Measurements from ENCODE around the gene HCN3. TPM values are rescaled to one million over a fixed set of nuclear protein-coding genes. Genes with fewer than 3 reads are reported as not detected.
"Not testable (repeated sequence)": the region's sequence is repeated elsewhere in the genome, so short reads cannot be mapped to it uniquely, and the experiment has no call there.

HCN3 gene
- total and polyA plus RNA-seq, 2 donors (not counting 1 experiment from before 2014, with no cell fraction given): 6.2 to 9.2 TPM

DNA sequence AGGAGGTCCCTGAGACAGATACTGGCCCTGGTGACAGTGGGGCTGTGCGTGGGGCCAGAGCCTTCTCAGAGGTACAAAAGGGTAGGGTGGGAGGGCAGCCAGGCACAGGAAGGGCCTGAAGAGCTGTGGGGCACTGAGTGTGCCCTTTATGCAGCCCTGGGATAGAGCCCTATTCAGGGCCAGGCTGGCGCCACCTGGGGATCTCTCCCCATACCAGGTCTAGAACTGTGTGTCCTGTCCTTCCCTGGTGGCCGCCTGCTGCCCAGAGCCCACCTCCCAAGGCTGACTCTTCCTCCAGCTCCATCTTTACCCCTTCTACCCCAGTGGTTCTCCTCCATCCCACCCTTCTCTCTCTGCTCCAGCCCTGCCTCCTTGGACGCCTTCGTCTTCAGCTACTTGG is 43.8 kb upstream of the HCN3 start:
- H3K27me3 ChIP-seq (replicated peaks in 1 of 4; ENCODE audit: control extremely low read depth in 1 of 4, control insufficient read depth in 3 of 4, insufficient read depth in 4 of 4, low read length in 3 of 4); H2AFZ ChIP-seq (ENCODE audit: insufficient read depth, low read depth, low read length, poor library complexity, severe bottlenecking); intact Hi-C loops (cut with micrococcal nuclease); H3K9me3 Mint-ChIP-seq (ENCODE audit: insufficient read depth); H3K4me2 ChIP-seq (replicated peaks; ENCODE audit: low read depth, low read length, poor library complexity, severe bottlenecking); H3K27ac ChIP-seq (ENCODE audit: low read length in 2 of 2); H3K79me2 ChIP-seq (ENCODE audit: control insufficient read depth, insufficient read depth, low read length); CTCF ChIA-PET; H3K27ac Mint-ChIP-seq; H3K4me1 ChIP-seq (ENCODE audit: control insufficient read depth in 2 of 2, insufficient read depth in 2 of 2, low read length in 2 of 2); H4K20me1 ChIP-seq (ENCODE audit: control insufficient read depth, insufficient read depth, low read length, poor library complexity, severe bottlenecking); H3K4me3 ChIP-seq (ENCODE audit: control extremely low read depth in 1 of 5, extremely low read depth in 1 of 5, insufficient read depth in 1 of 5, low read depth in 2 of 5, low read length in 4 of 5); H3K9me3 ChIP-seq (ENCODE audit: control extremely low read depth in 1 of 3, control insufficient read depth in 2 of 3, insufficient read depth in 1 of 3, low read length in 2 of 3); H3K4me1 Mint-ChIP-seq; H3K9ac ChIP-seq (ENCODE audit: low read length); ATAC-seq (ENCODE audit: low read depth); DNase-seq; H3K27me3 Mint-ChIP-seq; POLR2A ChIA-PET; H3K4me3 Mint-ChIP-seq: not testable (repeated sequence)
- WGBS (ENCODE audit: insufficient coverage): 80% methylated on average over 1 of the region's 5 CpGs
- H3K36me3 ChIP-seq (replicated peaks in 1 of 2; ENCODE audit: control extremely low read depth in 1 of 2, control insufficient read depth in 1 of 2, extremely low read depth in 1 of 2, insufficient read depth in 2 of 2, low read length in 1 of 2): peaks cover 0 to 20% of the 10 kb centered on the region in 2 experiments

DNA sequence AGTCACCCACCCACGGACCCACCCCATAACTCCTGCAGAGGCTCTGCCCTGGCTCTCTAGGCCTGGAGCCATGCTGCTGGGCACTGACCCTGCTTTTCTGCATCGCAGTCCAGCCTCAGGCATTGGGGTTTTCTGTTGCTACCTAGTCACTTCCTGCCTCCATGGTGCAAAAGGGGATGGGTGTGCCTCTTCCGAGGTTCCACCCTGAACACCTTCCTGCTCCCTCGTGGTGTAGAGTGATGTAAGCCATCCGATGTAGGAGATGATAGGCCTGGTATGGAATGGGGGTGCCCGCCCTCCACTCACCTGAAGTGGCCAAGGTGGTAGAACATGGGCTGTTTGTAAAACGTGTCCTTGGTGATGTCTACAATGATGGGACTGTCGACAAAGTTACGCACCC is 41.9 kb upstream of the HCN3 start:
- CTCF ChIA-PET; DNase-seq; H3K4me3 ChIP-seq (ENCODE audit: control extremely low read depth in 1 of 5, extremely low read depth in 1 of 5, insufficient read depth in 1 of 5, low read depth in 2 of 5, low read length in 4 of 5); H3K9me3 Mint-ChIP-seq (ENCODE audit: insufficient read depth); H3K9ac ChIP-seq (ENCODE audit: low read length); intact Hi-C loops (cut with micrococcal nuclease); H3K79me2 ChIP-seq (ENCODE audit: control insufficient read depth, insufficient read depth, low read length); H4K20me1 ChIP-seq (ENCODE audit: control insufficient read depth, insufficient read depth, low read length, poor library complexity, severe bottlenecking); H3K27ac Mint-ChIP-seq; H3K4me1 ChIP-seq (ENCODE audit: control insufficient read depth in 2 of 2, insufficient read depth in 2 of 2, low read length in 2 of 2); H3K27me3 Mint-ChIP-seq; H2AFZ ChIP-seq (ENCODE audit: insufficient read depth, low read depth, low read length, poor library complexity, severe bottlenecking); H3K4me3 Mint-ChIP-seq; H3K27me3 ChIP-seq (replicated peaks in 1 of 4; ENCODE audit: control extremely low read depth in 1 of 4, control insufficient read depth in 3 of 4, insufficient read depth in 4 of 4, low read length in 3 of 4); H3K9me3 ChIP-seq (ENCODE audit: control extremely low read depth in 1 of 3, control insufficient read depth in 2 of 3, insufficient read depth in 1 of 3, low read length in 2 of 3); POLR2A ChIA-PET; H3K27ac ChIP-seq (ENCODE audit: low read length in 2 of 2); H3K4me2 ChIP-seq (replicated peaks; ENCODE audit: low read depth, low read length, poor library complexity, severe bottlenecking); ATAC-seq (ENCODE audit: low read depth); H3K4me1 Mint-ChIP-seq: not testable (repeated sequence)
- H3K36me3 ChIP-seq (replicated peaks in 1 of 2; ENCODE audit: control extremely low read depth in 1 of 2, control insufficient read depth in 1 of 2, extremely low read depth in 1 of 2, insufficient read depth in 2 of 2, low read length in 1 of 2): peaks cover 0 to 20% of the 10 kb centered on the region in 2 experiments
- 94% methylated on average over 3 of the region's 9 CpGs for WGBS (ENCODE audit: insufficient coverage)
